G401 (cell line): ENCODE data around the gene TRIM73. TPM values are rescaled to one million over a fixed set of nuclear protein-coding genes. Genes with fewer than 3 reads are reported as not detected.
"Not testable (repeated sequence)": the region's sequence is repeated elsewhere in the genome, so short reads cannot be mapped to it uniquely, and the experiment has no call there.

Experiments
- DNase-seq: peaks from one replicate; pipeline ENCODE4 v3.0.0-alpha.2; 2015; ENCODE audit warnings: low spot score
- in situ Hi-C: cut with HindIII; loops from 2 replicates; pipeline ENCODE4 v1.10.0; 2016; ENCODE audit warnings: low sequenced_read_pairs, mixed read lengths
- total RNA-seq: library from RNA; depleted of rRNA; stranded (reverse); fragments of >200 nt; shearing (Covaris generic); gene quantifications from 2 replicates; pipeline ENCODE4 v1.2.3, GENCODE V29; 2014; rRNA removed

The TRIM73 gene
- total RNA-seq: 0.20 TPM in 1 of 2 replicates, not detected in the other

DNA sequence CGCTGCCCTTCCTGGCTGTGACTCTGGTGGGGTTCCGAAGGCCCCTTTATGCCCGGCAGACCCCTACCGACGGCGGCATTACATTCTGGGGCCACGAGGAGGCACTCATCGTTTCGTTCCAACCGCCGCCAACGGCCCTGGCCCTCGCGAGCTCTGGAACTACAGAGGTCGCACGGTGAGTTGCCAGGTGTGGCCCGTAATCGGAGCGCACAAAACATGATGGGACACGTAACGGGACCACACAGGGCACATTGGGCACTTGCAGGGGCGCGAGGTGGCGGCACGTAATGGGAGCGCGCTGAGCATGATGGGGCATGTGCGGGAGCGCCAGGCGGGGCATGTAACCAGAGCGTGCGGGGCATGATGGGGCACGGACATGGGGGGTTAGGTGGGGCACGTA, at the start of gene TRIM73:
Gene TRIM73 (plus strand): TSS at position 301 of the 400 bp plus-strand sequence. CDS start 3,305 bp downstream, outside the sequence.
- DNase-seq, in situ Hi-C loops: not testable (repeated sequence)

DNA sequence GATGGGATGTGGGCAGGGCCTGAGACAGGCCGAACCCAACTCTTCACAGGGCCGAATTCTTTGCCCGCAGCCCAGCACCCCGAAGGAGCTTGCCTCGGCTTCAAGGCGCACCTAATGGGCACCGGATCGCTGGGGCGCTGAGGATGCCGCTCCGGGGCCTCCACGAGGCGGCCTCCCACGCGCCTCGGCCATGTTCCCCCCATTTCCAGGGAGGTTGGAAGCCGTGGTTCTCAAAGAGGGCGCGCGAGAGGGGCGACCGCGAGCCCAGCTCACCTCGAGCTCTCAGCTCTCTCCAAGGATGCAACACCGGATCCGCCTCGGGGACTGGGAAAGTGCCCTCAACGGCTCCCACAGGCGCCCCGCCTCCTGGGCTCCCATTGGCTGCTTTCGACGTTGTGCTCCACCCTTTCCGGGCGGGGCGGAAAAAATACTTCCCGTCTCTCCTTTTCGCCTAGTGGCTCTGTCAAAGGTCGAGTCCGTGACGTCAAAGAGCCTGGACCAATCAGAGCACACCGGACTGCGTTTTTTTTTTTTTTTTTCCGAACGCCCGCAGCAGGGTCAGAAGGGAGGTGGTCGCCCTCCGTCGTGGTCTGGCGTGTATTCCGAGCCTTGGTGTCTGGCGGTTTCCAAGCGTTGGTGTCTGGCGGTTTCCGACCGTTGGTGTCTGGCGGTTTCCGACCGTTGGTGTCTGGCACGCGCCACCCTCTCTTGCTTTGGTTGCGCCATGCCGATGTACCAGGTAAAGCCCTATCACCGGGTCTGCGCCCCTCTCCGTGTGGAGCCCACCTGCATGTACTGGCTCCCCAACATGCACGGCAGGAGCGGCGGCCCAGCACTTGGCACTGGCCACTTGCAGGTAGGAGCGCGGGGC, 36.5 kb upstream of the TRIM73 start:
- DNase-seq: peak; percentile 0
- in situ Hi-C loops: not testable (repeated sequence)

DNA sequence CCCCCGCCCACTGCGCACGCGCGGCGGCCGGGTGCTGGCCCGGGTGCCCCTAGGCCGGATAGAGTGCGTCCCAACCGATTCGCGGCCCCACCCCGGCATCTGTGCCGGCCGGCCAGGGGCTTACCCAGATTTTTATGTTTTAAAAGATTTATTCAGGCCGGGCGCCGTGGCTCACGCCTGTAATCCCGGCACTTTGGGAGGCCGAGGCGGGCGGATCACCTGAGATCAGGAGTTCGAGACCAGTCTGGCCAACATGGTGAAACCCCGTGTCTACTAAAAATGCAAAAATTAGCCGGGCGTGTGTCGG, 35.9 kb upstream of the TRIM73 start:
- DNase-seq, in situ Hi-C loops: not testable (repeated sequence)

DNA sequence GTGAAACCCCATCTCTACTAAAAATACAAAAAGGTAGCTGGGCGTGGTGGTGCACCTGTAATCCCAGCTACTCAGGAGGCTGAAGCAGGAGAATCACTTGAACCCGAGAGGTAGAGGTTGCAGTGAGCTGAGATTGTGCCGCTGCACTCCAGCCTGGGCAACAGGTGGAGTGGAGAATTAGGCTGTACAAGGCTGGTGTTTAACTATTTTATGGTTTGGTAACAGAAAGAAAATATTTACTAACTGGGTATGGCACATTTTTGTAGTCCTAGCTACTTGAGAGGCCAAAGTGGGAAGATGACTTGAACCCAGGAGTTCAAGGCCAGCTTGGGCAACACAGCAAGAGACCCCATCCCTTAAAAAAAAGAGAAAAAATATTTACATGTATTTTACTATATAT, 31.4 kb upstream of the TRIM73 start:
- in situ Hi-C loops, DNase-seq: not testable (repeated sequence)

DNA sequence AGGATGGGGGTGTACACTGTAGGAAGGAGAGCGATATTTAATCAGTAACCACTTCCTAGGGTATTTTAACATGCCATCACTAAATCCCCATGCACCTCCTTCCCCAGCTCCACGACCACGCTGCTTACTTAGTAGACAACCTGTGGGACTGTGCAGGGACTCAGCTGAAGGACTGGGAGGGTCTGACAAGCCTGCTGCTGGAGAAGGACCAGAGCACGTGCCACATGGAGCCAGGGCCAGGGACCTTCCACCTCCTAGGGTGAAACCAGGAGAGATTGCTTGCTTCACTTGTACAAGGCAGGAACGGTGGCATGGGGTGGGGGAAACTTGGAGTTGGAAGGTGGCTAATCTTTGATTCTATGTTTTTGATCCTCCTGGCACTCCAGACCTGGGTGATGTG, 28.8 kb upstream of the TRIM73 start:
- in situ Hi-C loops, DNase-seq: not testable (repeated sequence)

DNA sequence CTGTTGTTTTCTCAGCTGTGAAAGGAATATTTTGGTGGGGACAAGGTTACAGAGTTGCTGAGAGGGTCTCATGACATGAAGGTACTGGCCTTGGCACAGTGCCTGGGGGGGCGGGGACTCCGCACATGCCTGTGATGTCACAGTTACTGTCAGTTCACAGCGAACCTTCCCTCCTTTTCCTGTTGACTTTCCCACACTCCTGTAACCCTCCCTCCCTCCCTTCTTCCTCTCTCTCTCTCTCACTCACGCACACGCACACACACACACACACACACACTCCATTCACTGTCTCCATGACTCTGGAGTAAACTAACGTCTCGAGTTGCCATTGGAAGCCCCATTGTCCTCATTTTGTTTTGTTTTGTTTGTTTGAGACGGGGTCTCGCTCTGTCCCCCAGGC, 28.1 kb upstream of the TRIM73 start:
- DNase-seq, in situ Hi-C loops: not testable (repeated sequence)

DNA sequence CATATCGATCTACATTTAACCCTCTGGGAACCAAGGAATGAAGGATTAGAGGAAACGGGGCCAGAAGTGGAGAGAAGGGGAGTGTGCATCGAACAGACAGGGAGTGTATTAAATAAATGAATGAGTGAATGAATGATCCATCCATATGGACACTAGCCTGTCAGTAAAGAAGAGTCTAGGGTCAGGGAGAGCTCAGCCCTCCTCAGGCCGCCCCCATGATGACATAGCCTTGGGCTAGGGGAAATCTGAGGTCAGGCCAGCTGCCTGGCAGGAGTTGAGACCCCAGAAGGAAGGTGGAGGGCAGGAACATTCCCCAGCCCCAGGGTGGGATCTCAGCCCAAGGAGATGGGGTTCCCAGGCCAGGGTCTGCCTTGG, 21.3 kb upstream of the TRIM73 start:
- in situ Hi-C loops, DNase-seq: not testable (repeated sequence)

DNA sequence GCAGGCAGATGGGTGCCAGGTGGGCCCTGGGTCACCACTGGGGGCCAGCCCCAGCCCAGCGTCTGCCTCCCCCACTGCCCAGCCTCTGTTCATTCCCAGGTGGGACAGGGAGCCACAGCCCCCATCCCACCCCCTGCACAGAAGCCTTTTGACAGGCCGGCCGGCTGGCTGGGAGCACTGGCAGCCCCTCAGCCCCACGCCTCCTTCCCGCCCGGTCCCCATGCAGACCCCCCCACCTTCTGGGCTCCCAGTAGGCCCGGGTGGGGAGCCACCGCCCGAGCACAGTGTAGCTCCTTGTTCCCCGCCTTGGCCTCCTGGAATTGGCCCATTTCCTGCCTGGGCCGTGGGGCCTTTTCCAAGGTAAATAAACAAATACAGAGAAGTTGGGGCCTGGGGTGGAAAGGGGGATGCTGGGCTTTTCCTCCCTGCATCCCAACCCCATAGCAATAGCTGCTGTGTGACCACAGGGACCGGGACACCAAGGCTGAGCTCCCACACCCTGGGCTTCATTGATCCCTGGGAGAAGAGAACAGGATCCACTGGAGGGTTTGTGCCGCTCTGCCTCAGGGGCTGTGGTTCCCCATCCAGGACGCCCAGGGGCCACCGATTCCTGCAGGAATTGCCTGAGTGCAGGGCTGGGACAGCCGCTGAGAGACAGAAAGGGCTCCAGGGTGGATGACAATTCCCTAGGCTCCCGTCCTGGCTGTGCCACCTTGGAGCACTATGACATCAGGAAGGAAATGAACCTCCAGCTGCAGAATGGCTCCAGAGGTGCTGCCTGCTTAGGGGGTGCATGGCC, 20.7 kb upstream of the TRIM73 start:
- in situ Hi-C loops: not testable (repeated sequence)

DNA sequence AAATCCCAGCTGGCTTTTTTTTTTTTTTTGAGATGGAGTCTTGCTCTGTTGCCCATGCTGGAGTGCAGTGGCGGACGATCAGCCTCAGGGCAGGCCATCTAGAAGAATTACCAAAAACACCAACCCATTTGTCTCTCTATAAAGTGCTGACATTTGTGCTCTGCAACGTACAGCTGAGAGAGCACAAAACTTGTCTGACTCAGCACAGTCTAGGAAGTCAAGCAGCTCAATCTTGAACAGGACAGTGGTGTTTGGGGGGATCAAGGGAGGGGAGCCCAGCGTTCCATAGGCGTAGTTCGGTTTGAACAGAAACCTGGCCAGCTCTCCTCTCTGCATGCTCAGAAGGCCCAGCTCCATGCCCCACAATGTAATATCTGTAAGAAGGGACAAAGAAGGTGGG, 2.2 kb upstream of the TRIM73 start:
- in situ Hi-C loops, DNase-seq: not testable (repeated sequence)

More for the DNA sequence above, 20.7 kb upstream of the TRIM73 start:
- DNase-seq: not testable (repeated sequence)

DNA sequence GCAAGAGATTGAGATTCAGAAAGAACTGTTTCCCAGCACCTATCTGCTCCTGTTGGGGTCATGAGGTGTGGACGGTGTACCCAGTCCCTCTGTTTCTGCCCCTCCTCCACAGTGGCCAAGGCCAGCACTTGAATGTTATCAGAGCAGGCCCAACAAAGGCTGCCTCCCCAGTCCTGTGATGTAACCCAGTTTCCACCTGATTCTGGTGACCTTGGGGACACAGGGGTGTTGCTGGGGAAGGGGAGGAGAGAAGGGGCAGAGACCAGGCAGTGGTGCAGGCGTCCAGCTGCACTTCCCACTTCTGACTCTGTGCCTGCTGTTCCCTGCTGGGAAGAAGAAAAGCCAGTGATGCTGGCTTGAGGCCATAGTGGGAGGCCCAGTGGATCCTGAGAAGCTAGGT, 2.4 kb downstream of the TRIM73 start:
- DNase-seq, in situ Hi-C loops: not testable (repeated sequence)

DNA sequence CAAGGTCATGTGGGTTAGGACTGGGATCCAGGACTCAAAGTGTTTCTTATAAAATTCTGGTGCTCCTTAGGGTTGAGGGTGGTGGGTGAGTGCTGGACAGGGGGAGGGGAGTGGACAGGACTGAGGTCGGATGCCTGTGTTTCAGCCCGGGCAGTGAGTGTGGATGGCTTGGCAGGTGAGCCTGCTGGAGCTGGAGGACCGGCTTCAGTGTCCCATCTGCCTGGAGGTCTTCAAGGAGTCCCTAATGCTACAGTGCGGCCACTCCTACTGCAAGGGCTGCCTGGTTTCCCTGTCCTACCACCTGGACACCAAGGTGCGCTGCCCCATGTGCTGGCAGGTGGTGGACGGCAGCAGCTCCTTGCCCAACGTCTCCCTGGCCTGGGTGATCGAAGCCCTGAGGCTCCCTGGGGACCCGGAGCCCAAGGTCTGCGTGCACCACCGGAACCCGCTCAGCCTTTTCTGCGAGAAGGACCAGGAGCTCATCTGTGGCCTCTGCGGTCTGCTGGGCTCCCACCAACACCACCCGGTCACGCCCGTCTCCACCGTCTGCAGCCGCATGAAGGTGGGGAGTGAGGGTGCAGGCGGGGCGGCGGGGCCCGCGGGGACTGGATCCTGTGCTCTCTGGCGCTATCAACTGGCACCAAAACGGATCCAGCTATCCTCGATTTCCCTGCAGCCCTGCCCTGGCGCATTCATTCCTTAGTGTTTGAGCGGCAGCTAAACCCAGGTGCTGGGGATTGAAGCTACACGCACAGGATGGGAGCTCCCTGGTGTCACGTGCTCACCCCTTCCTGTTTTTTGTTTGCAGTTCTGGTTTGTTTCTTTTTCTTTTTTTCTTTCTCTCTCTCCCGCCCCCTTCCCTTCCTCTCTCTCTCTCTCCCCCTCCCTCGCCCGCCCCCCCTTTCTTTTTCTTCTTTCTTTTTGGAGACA, 3.6 kb downstream of the TRIM73 start:
- DNase-seq, in situ Hi-C loops: not testable (repeated sequence)

DNA sequence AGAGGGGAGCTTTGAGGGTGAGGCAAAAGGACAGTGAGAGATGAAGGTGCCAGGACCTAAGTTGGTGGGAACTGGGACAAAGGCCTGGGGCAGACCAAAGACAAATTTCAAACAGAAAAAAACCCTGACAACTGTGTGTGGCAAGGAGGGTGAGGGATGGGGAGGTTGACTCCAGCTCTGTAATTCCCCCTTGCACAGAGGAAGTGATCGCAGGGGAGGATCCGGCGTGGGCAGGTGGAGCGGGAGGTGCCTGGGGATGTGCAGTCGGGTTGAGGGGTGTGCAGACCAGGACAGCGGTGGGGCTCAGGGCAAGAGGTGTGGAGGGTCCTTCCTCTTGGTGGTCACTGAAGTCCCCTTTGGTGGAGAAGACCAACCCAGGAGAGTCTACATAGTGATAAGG, 5.1 kb downstream of the TRIM73 start:
- in situ Hi-C loops, DNase-seq: not testable (repeated sequence)

DNA sequence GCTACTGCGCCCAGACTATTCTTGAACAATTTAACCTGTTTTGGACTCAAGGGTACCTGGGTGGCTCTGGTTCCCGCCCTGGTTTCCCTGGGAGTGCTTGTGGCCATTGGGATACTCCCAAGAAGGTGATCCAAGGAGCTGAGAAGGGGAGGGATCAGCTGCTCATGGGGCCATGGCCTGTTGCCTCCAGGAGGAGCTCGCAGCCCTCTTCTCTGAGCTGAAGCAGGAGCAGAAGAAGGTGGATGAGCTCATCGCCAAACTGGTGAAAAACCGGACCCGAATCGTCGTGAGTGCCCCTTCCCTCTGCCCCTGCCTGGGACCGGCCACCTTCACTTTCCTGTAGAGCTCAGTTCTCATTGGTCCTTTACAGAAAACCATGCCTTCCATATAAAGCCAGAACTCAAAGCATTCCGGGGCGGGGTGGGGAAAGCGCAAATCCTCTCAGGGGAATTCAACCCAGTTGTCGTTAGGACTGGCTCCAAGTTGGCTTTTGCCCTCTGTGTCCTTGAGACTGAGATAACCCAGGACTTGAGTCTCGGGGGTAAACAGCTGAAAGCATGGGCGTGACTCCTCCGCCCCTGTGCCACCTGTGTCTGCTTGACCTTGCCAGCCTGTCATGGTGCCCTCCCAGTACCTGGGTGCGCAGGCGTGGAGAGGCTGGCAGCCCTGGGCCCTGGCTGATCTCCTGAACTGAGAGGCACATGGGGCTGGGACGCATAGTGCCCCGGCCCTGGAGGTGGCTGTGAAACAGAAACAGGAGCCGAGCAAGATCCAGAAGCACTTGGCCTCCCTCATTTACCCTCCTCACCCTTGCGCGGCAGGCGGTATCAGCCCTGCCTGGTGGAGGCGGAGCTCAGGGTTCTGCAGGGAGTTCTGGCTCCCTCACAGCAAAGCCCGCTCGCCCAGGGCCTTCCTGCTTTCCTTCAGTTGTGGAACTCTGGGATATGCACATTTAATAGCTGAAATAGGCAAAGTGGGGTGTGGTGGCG, 8.3 kb downstream of the TRIM73 start:
- in situ Hi-C loops, DNase-seq: not testable (repeated sequence)

DNA sequence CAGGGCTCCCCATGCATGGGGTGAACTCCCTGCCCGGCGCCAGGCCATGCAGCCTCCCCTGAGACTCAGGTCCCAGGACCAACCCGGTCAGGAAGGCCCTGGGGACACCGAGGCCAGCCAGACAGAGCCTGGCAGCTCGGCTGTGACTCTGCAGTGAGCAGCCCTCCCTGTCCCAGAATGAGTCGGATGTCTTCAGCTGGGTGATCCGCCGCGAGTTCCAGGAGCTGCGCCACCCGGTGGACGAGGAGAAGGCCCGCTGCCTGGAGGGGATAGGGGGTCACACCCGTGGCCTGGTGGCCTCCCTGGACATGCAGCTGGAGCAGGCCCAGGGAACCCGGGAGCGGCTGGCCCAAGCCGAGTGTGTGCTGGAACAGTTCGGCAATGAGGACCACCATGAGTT, 9.2 kb downstream of the TRIM73 start:
- in situ Hi-C loops, DNase-seq: not testable (repeated sequence)

DNA sequence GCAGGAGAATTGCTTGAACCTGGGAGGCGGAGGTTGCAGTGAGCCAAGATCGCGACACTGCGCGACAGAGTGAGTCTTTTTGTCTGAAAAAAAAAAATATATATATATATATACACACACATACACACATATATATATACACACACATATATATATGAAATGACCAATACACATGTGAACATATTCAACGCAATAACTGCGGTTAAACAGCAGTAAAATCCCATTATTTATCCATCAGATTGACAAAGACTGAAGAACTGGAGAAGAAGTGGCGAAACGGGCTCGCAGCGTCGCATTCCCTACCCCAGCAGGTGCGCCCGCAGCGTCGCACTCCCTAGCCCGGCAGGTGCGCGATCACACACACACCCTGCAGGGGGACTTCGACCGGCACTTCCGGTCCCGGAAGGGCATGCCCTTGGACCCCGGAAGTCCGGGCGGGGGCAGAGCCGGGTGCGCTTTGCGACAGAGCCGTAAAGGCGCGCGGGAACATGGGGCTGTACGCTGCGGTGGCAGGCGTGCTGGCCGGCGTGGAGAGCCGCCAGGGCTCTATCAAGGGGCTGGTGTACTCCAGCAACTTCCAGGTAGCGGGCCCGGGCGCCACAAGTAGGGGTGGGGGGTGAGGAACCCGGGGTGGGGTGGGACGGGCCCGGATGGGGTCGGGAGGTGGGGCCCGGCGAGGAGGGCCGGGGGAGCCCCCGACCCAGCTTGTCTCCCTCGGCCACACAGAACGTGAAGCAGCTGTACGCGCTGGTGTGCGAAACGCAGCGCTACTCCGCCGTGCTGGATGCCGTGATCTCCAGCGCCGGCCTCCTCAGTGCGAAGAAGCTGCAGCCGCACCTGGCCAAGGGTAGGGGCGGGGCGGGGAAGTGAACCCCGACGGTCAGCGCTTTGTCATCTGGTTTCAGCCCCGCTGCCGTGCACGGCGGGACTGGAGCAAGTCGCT, 14.7 kb downstream of the TRIM73 start:
- in situ Hi-C loops, DNase-seq: not testable (repeated sequence)

DNA sequence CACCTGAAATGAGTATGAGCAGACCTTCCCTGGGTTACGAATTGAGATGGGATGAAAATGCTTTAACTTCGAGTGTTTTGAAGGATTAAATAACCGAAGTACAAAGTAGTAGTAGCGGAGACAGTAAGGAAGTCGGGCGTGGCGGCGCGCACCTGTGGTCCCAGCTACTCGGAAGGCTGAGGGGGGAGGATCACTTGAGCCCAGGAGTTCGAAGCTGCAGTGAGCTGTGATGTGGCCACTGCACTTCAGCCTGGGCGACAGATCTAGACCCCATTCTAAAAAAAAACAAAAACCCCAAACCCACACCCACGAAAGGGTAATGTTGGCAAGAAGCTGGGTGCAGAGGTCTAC, 15.4 kb downstream of the TRIM73 start:
- in situ Hi-C loops, DNase-seq: not testable (repeated sequence)

DNA sequence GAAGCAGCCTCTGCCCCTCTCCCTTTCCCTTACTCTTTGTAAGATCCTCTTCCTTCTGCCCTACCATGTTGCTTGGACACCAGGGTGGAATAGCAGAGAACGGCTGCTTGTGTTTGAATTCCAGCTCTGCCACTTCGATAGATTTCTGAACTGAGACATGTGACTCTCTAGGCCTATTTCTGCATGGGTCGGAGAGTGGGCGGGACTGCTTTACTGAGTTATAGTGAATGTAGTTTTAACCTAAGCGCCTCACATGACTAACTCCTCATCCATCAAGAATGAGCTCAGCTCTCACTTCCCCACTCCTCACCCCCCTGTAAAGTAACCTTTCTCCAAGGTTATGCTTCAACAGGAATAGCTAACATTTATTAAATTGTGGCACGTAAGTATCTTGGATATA, 18.8 kb downstream of the TRIM73 start:
- in situ Hi-C loops, DNase-seq: not testable (repeated sequence)
